GM13976 (cell line): ENCODE measurements around the gene TNK2.

Source experiments
- DNase-seq: peaks from one replicate; pipeline ENCODE4 v3.0.0; 2012; ENCODE audit warnings: low spot score
- CTCF ChIP-seq: IDR thresholded peaks from 2 replicates; pipeline ENCODE4 v1.5.1; 2012; ENCODE audit warnings: borderline replicate concordance, mild to moderate bottlenecking; ENCODE audit not compliant: insufficient read depth; ENCODE audit errors: extremely low read depth, missing control alignments, control extremely low read depth
- in situ Hi-C: fragments of 300-500 bp; cut with MboI; formaldehyde crosslinking; loops from one replicate; pipeline ENCODE4 v1.12.0; 2022; ENCODE audit warnings: low sequenced_read_pairs, mixed read lengths, inconsistent platforms; ENCODE audit not compliant: unreplicated experiment

The TNK2 gene

GRCh38 chr3:195877136-195877715 is 31.1 kb downstream of the TNK2 start:
- in situ Hi-C loops, result no loop called here
- no peak for TF ChIP-seq CTCF
- DNase-seq, result no peak

DNA sequence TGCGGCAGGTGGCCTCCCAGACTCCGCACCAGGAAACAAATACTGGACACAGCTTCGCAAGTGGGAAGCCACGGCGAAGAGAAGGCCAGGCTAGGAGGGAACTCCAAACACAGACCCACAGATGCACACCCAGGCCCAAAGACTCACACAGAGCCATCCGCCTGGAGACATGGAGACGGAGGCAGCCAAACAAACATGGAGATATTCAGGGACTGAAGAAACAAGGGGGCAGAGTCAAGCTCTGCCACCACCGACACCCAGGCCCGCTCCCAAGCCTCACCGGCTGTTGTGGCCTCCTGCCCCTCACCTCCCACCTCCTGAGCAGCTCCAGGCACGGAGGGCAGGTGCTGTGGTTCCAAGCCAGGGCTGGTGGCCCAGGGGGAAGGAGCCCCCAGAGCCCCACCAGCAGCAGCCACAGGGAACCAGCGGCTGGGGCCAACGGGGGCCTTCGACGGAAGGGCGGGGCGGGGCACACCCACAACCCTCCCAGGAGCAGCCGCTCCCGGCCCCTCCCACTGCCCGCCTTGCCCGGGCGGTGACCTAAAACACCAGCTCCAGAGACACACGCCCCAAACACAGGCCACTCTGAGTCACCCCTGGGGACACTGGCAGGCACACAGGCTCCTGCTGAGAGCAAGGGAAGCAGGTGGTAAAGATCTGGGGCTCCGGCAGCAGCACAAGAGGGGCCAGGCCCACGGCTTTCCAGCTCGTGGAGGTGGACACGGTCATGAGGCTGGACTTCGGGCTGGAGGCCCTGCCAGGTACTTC is 31.9 kb downstream of the TNK2 start:
- in situ Hi-C loops, result no loop called here
- no peak for DNase-seq
- no peak for TF ChIP-seq CTCF

GRCh38 chr3:195875482-195876236 is 32.7 kb downstream of the TNK2 start:
- in situ Hi-C loops, result no loop called here
- no peak for DNase-seq
- no peak for TF ChIP-seq CTCF

DNA sequence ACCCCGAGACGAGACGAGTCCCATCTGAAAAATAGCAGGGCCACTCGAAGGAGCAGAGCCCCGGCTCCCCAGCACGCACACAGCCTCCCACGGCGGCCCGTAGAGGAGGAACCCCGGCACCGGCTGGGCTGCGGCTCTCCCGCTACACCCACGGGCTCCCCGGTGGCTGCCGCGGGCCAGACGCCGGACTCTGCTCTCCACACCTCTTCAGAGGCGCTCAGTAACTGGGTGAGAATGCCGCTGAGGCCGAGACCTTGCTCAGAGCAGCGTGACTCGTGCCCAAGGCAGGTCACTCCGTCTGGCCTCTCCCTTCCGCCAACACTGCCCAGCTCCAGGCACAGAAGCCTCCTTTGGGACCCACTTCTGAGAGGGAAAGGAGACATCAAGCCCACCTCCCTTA is 34.4 kb downstream of the TNK2 start:
- in situ Hi-C loops, result no loop called here
- DNase-seq, result no peak
- no peak for TF ChIP-seq CTCF

GRCh38 chr3:195873281-195873887 is 35.0 kb downstream of the TNK2 start:
- no peak for TF ChIP-seq CTCF
- in situ Hi-C loops, result no loop called here
- no peak for DNase-seq

GRCh38 chr3:195872800-195873199 is 35.6 kb downstream of the TNK2 start:
- no peak for DNase-seq
- in situ Hi-C loops, result no loop called here
- no peak for TF ChIP-seq CTCF
